ENCODE results near the gene PATJ.

DNA sequence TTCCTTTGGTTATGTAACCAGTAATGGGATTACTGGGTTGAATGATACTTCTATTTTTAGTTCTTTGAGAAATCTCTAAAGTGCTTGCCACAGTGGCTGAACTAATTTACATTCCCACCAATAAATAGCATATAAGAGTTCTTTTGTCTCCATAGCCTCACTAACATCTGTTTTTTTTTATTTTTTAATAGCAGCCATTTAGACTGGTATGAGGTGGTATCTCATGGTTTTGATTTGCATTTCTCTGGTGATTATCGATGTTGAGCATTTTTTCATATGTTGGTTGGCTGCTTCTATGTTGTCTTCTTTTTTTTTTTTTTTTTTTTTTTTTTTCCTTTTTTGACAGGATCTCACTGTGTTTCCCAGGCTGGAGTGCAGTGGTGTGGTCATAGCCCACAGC is 319.8 kb downstream of the PATJ start:
- TF ChIP-seq EZH2 (IDR thresholded peaks at IDR 0.05) (no peak), POLR2AphosphoS5 (IDR thresholded peaks at IDR 0.05; ENCODE audit: borderline replicate concordance, low read depth, low read length) (peak; percentile 59; the same call in 1 of the 2 replicates)
